ENCODE results near the gene GATA3. TPM values are rescaled to one million over a fixed set of nuclear protein-coding genes. Genes with fewer than 3 reads are reported as not detected.

GATA3 gene
- total RNA-seq, 2 donors from 2014 or later, result 10.4 to 19.9 TPM

- Histone ChIP-seq H3K4me1 (replicated peaks) (no peaks in the 10 kb centered on the region), H3K9me3 (no peaks in the 10 kb centered on the region), H3K27ac (no peak overlapping the region), H3K27me3 (replicated peaks; ENCODE audit: insufficient read depth) (peaks cover 19% of the 10 kb centered on the region), H3K36me3 (no peaks in the 10 kb centered on the region), H3K4me3 (no peak overlapping the region)
- TF ChIP-seq, protein P1, sequence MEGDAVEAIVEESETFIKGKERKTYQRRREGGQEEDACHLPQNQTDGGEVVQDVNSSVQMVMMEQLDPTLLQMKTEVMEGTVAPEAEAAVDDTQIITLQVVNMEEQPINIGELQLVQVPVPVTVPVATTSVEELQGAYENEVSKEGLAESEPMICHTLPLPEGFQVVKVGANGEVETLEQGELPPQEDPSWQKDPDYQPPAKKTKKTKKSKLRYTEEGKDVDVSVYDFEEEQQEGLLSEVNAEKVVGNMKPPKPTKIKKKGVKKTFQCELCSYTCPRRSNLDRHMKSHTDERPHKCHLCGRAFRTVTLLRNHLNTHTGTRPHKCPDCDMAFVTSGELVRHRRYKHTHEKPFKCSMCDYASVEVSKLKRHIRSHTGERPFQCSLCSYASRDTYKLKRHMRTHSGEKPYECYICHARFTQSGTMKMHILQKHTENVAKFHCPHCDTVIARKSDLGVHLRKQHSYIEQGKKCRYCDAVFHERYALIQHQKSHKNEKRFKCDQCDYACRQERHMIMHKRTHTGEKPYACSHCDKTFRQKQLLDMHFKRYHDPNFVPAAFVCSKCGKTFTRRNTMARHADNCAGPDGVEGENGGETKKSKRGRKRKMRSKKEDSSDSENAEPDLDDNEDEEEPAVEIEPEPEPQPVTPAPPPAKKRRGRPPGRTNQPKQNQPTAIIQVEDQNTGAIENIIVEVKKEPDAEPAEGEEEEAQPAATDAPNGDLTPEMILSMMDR (IDR thresholded peaks at IDR 0.05), result no peak
- TF ChIP-seq POLR2A (IDR thresholded peaks at IDR 0.05), result no peak
- TF ChIP-seq POLR2AphosphoS5 (IDR thresholded peaks at IDR 0.05), result no peak
- intact Hi-C loops (cut with DNase I), result no loop called here
- no peak for DNase-seq (ENCODE audit: low spot score)
- WGBS, result 50% methylated on average over 30 of the region's 31 CpGs
Observed at GRCh38 chr10:8043569-8044306, 10.8 kb upstream of the GATA3 start.

- WGBS, result 63% methylated on average over 12 of the region's 12 CpGs
- no peaks in the 10 kb centered on the region for H3K36me3 ChIP-seq
Observed at GRCh38 chr10:8044331-8044907, 10.1 kb upstream of the GATA3 start.

GRCh38 chr10:8044908-8045725, 9.4 kb upstream of the GATA3 start:
- peaks cover 19% of the 10 kb centered on the region for H3K27me3 ChIP-seq (replicated peaks; ENCODE audit: insufficient read depth)
- intact Hi-C loops (cut with DNase I), result no loop called here
- DNase-seq (ENCODE audit: low spot score), result no peak
- H3K4me3 ChIP-seq, result peak overlapping the region; percentile 16 to 17
- no peaks in the 10 kb centered on the region for H3K9me3 ChIP-seq
- WGBS, result 4% methylated on average over 32 of the region's 32 CpGs
- H3K36me3 ChIP-seq, result no peaks in the 10 kb centered on the region
- no peak overlapping the region for H3K27ac ChIP-seq
- H3K4me1 ChIP-seq (replicated peaks), result peaks cover 3% of the 10 kb centered on the region
- TF ChIP-seq POLR2A (IDR thresholded peaks at IDR 0.05), result no peak
- TF ChIP-seq, protein P1 (IDR thresholded peaks at IDR 0.05), result no peak
- TF ChIP-seq POLR2AphosphoS5 (IDR thresholded peaks at IDR 0.05), result peak; percentile 37

More at GRCh38 chr10:8044331-8044907, 10.1 kb upstream of the GATA3 start:
- no peaks in the 10 kb centered on the region for H3K9me3 ChIP-seq
- no peaks in the 10 kb centered on the region for H3K4me1 ChIP-seq (replicated peaks)
- intact Hi-C loops (cut with DNase I), result no loop called here
- H3K27ac ChIP-seq, result no peak overlapping the region
- DNase-seq (ENCODE audit: low spot score), result no peak
- no peak for TF ChIP-seq POLR2AphosphoS5 (IDR thresholded peaks at IDR 0.05)
- TF ChIP-seq, protein P1 (IDR thresholded peaks at IDR 0.05), result no peak
- no peak overlapping the region for H3K4me3 ChIP-seq
- H3K27me3 ChIP-seq (replicated peaks; ENCODE audit: insufficient read depth), result peaks cover 19% of the 10 kb centered on the region

DNA sequence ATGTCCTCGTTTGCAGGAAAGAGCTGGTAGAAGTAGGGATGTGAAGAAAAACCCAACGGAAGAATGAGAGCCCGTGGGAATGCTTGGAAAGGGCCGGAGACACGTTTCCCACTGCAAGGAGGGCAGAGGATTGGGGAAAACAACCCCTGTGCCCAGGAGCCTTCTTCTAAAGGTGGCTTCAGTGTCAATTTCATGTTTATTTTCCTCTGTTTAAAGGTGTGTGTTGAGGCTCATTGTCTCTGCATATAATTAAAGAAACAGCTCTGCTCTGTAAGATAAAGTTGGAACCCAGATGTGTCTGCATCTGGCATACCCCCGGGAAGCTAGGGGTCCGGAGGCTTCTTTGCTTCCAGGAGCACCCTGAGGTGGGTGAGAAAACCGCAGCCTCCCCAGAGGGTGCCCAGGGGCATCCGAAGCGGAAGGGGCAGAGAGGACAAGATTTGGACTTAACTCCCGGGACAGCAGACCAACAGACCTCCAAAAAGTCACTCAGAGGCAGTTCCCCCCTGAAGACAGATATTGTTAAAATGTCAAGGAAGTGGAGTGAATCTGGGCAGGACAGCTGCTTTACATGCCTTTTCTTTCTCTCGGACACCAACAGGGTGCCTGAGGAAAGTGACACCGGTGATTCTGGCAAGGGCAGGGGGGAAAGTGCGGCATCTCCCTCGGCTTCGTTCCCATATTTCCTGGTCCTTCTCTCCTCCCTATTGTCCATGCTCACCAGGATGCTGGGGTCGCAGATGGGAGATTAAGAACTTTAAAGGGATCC, 8.6 kb upstream of the GATA3 start:
- peaks cover 3% of the 10 kb centered on the region for H3K4me1 ChIP-seq (replicated peaks)
- peaks cover 19% of the 10 kb centered on the region for H3K27me3 ChIP-seq (replicated peaks; ENCODE audit: insufficient read depth)
- H3K9me3 ChIP-seq, result no peaks in the 10 kb centered on the region
- no peaks in the 10 kb centered on the region for H3K36me3 ChIP-seq
- H3K4me3 ChIP-seq, result peak overlapping the region in 1 of 2 donors; percentile 16
- DNase-seq (ENCODE audit: low spot score), result no peak
- no peak overlapping the region for H3K27ac ChIP-seq
- 31% methylated on average over 17 of the region's 17 CpGs for WGBS
- TF ChIP-seq POLR2A (IDR thresholded peaks at IDR 0.05) (no peak), POLR2AphosphoS5 (IDR thresholded peaks at IDR 0.05) (no peak)
- TF ChIP-seq, protein P1 (IDR thresholded peaks at IDR 0.05), result no peak
- intact Hi-C loops (cut with DNase I), result no loop called here

All from prostate gland (tissue), 2 donors.